ENCODE results near the gene SH3BP4.

The SH3BP4 gene

GRCh38 chr2:235063471-235063961, 111.7 kb downstream of the SH3BP4 start:
- DNase-seq = no peak

- no peak for DNase-seq
These were observed 113.2 kb downstream of the SH3BP4 start for GRCh38 chr2:235064976-235065375.

- no peak for DNase-seq
These were observed 114.7 kb downstream of the SH3BP4 start for GRCh38 chr2:235066490-235066889.

- no peak for DNase-seq
These were observed 115.1 kb downstream of the SH3BP4 start for GRCh38 chr2:235066895-235067294.

- DNase-seq = no peak
These were observed 116.9 kb downstream of the SH3BP4 start for GRCh38 chr2:235068701-235069100.

- no peak for DNase-seq
These were observed 118.4 kb downstream of the SH3BP4 start for GRCh38 chr2:235070063-235070706.

- peak; percentile 30 for DNase-seq
These were observed 122.1 kb downstream of the SH3BP4 start for GRCh38 chr2:235073868-235074413.

- DNase-seq = no peak
These were observed 125.2 kb downstream of the SH3BP4 start for GRCh38 chr2:235077046-235077445.

- DNase-seq = no peak
These were observed 126.4 kb downstream of the SH3BP4 start for GRCh38 chr2:235078182-235078581.

GRCh38 chr2:235078914-235079472, 127.2 kb downstream of the SH3BP4 start:
- no peak for DNase-seq

- DNase-seq = no peak
These were observed 128.3 kb downstream of the SH3BP4 start for GRCh38 chr2:235080101-235080500.

- DNase-seq = no peak
These were observed 130.9 kb downstream of the SH3BP4 start for GRCh38 chr2:235082578-235083338.

- no peak for DNase-seq
These were observed 132.0 kb downstream of the SH3BP4 start for GRCh38 chr2:235083822-235084221.

GRCh38 chr2:235084424-235084823, 132.6 kb downstream of the SH3BP4 start:
- DNase-seq = no peak

GRCh38 chr2:235085476-235085875, 133.7 kb downstream of the SH3BP4 start:
- DNase-seq = no peak

- DNase-seq = no peak
These were observed 134.8 kb downstream of the SH3BP4 start for GRCh38 chr2:235086481-235087184.

- no peak for DNase-seq
These were observed 136.1 kb downstream of the SH3BP4 start for GRCh38 chr2:235087832-235088495.

GRCh38 chr2:235088496-235088921, 136.7 kb downstream of the SH3BP4 start:
- DNase-seq = no peak

- no peak for DNase-seq
These were observed 139.6 kb downstream of the SH3BP4 start for GRCh38 chr2:235091421-235091820.

- no peak for DNase-seq
These were observed 140.2 kb downstream of the SH3BP4 start for GRCh38 chr2:235091983-235092382.

GRCh38 chr2:235092433-235093223, 140.8 kb downstream of the SH3BP4 start:
- DNase-seq = no peak

- no peak for DNase-seq
These were observed 142.6 kb downstream of the SH3BP4 start for GRCh38 chr2:235094457-235094856.
